K562 (cell line): ENCODE data around the gene NME2. TPM values are rescaled to one million over a fixed set of nuclear protein-coding genes. Genes with fewer than 3 reads are reported as not detected.
A peak's percentile ranks its signal among the peaks of the same experiment; 100 is the strongest.

Experiments used
- AFF4 ChIP-seq: sonication (generic); formaldehyde crosslinking; IDR thresholded peaks from 2 replicates; pipeline ENCODE4 v1.8.0; 2023; ENCODE audit warnings: mild to moderate bottlenecking, missing genetic modification reagents
- C11orf30 ChIP-seq: fragments of 450-650 bp; IDR thresholded peaks from 2 replicates; pipeline ENCODE4 v1.6.1; 2016; ENCODE audit warnings: low read depth, mild to moderate bottlenecking
- CTCF ChIP-seq, 3 experiments: IDR thresholded peaks in 2 of 3; conservative IDR thresholded peaks in 1 of 3; 2 replicates each; pipeline ENCODE4 v1.5.1; 2011 to 2012; ENCODE audit warnings: low read length in 3 of 3, mild to moderate bottlenecking in 3 of 3, control low read depth in 2 of 3, improper control_type of control experiment in 1 of 3, inconsistent platforms in 1 of 3, low read depth in 1 of 3, mixed read lengths in 1 of 3, moderate library complexity in 1 of 3; ENCODE audit not compliant: insufficient read depth in 2 of 3
- DEAF1 ChIP-seq: fragments of 450-650 bp; formaldehyde crosslinking; IDR thresholded peaks from 2 replicates; pipeline ENCODE4 v1.4.0; 2020; ENCODE audit warnings: mild to moderate bottlenecking, moderate library complexity
- ELF2 ChIP-seq: fragments of 250-450 bp; sonication (Bioruptor Pico); IDR thresholded peaks from 2 replicates; pipeline ENCODE4 v1.5.0; 2021; ENCODE audit warnings: mild to moderate bottlenecking
- HDAC1 ChIP-seq, 2 experiments: fragments of 450-650 bp; IDR thresholded peaks; 2 replicates each; pipeline ENCODE4 v1.6.1; 2016 to 2017; ENCODE audit warnings: inconsistent platforms in 1 of 2, mild to moderate bottlenecking in 1 of 2, moderate library complexity in 1 of 2
- STAT5B ChIP-seq: fragments of 250-450 bp; sonication (Bioruptor Pico); IDR thresholded peaks from 2 replicates; pipeline ENCODE4 v1.8.0; 2021; ENCODE audit warnings: mild to moderate bottlenecking, inconsistent platforms
- TBL1XR1 ChIP-seq, 2 experiments: IDR thresholded peaks; 2 replicates each; pipeline ENCODE4 v1.6.1; 2012; ENCODE audit warnings: improper control_type of control experiment in 2 of 2, low read length in 2 of 2, mild to moderate bottlenecking in 1 of 2
- THRB ChIP-seq: fragments of 450-650 bp; formaldehyde crosslinking; conservative IDR thresholded peaks from 2 replicates; pipeline ENCODE4 v1.4.0; 2022; ENCODE audit warnings: mild to moderate bottlenecking, missing genetic modification characterization
- ZSCAN32 ChIP-seq: fragments of 450-650 bp; formaldehyde crosslinking; IDR thresholded peaks from 2 replicates; pipeline ENCODE4 v1.4.0; 2020; ENCODE audit warnings: mild to moderate bottlenecking, moderate library complexity
- polyA plus RNA-seq, 8 experiments: library from polyadenylated mRNA; depleted of rRNA in 4 of 8; stranded (reverse) in 5 of 8; unstranded in 3 of 8; fragments of >200 nt; fragmentation: Nextera tagmentation in 2 of 8; fragmentation: Illumina TruSeq in 1 of 8; extraction: Ambion mirVana in 2 of 8; extraction: Trizol in 1 of 8; gene quantifications; 2 replicates each; pipeline versions ENCODE4 v1.2.1 to v1.2.3, GENCODE V29; 2011 to 2014; ENCODE audit warnings: inconsistent platforms in 1 of 8, missing spikeins in 1 of 8
- total RNA-seq, 7 experiments: library from RNA; depleted of rRNA in 6 of 7; stranded (reverse); fragments of >200 nt in 6 of 7; fragmentation: Illumina TruSeq in 2 of 7; extraction: Trizol in 2 of 7; gene quantifications; 2 replicates each; pipeline versions ENCODE4 v1.2.1 to v1.2.3, GENCODE V29; 2011 to 2021; ENCODE audit warnings: low replicate concordance in 1 of 7

Gene NME2
- total and polyA plus RNA-seq, 9 of the 15 experiments (the other 6 are each of a cell fraction or from before 2014, with no cell fraction given) = 684 to 1,202 (median 924) TPM

- TF ChIP-seq CTCF (IDR thresholded peaks at IDR 0.05 in 2 of 3, conservative IDR thresholded peaks at IDR 0.05 in 1 of 3; ENCODE audit: insufficient read depth in 2 of 3, low read depth in 1 of 3, low read length in 3 of 3) (peak; percentile 17 to 65 (median 40); a peak in 3 of 6 replicates), AFF4 (peak; percentile 27; the same call in 1 of the 2 replicates), ZSCAN32 (no peak), HDAC1 (IDR thresholded peaks at IDR 0.05) (peak in 1 of 2 experiments; percentile 63; a peak in 1 of 4 replicates), ELF2 (CRISPR knock-in tag) (0 out of 2 replicates have a peak, but pooled peaks have one; percentile 50), DEAF1 (CRISPR knock-in tag) (no peak), STAT5B (CRISPR knock-in tag) (no peak), THRB (CRISPR knock-in tag) (no peak), C11orf30 (peak; percentile 17; the same call in 1 of the 2 replicates), TBL1XR1 (IDR thresholded peaks at IDR 0.05; ENCODE audit: low read length in 2 of 2) (peak in 1 of 2 experiments; percentile 10; a peak in 1 of 4 replicates)
These were observed 46.5 kb upstream of the NME2 start (continued) for GRCh38 chr17:51119415-51120356.
